T-helper 2 cell treated with Interferon-gamma antibody and Interleukin-4, amounts not matched to agents 100 ng/mL and 5 ng/mL, for 36 hours (primary cell): ENCODE results near the gene OBSL1. TPM values are rescaled to one million over a fixed set of nuclear protein-coding genes. Genes with fewer than 3 reads are reported as not detected.

Experiments
- intact Hi-C: fragments of 100-400 bp; cut with micrococcal nuclease; formaldehyde crosslinking; loops from one replicate; pipeline ENCODE4 v1.15.1; 2023
- total RNA-seq: library from RNA; stranded (reverse); gene quantifications from 2 replicates; pipeline ENCODE4 v1.2.3, GENCODE V29; 2022

OBSL1 gene
- total RNA-seq, 1 donor from 2014 or later: not detected

GRCh38 chr2:219567791-219568361, 3.5 kb downstream of the OBSL1 start:
- intact Hi-C loops: no loop called here

GRCh38 chr2:219567131-219567530, 4.2 kb downstream of the OBSL1 start:
- intact Hi-C loops: no loop called here

GRCh38 chr2:219566640-219567039, 4.7 kb downstream of the OBSL1 start:
- intact Hi-C loops: no loop called here

GRCh38 chr2:219565130-219566080, 5.9 kb downstream of the OBSL1 start:
- intact Hi-C loops: no loop called here

GRCh38 chr2:219563271-219563928, 7.9 kb downstream of the OBSL1 start:
- intact Hi-C loops: no loop called here

GRCh38 chr2:219562049-219563020, 9.0 kb downstream of the OBSL1 start:
- intact Hi-C loops: no loop called here

GRCh38 chr2:219561179-219562048, 9.9 kb downstream of the OBSL1 start:
- intact Hi-C loops: no loop called here

- intact Hi-C loops: no loop called here
These were observed 10.5 kb downstream of the OBSL1 start for GRCh38 chr2:219560893-219561178.

GRCh38 chr2:219560037-219560892, 11.1 kb downstream of the OBSL1 start:
- intact Hi-C loops: no loop called here

GRCh38 chr2:219559156-219559915, 12.0 kb downstream of the OBSL1 start:
- intact Hi-C loops: no loop called here

- intact Hi-C loops: no loop called here
These were observed 13.3 kb downstream of the OBSL1 start for GRCh38 chr2:219557791-219558785.

- intact Hi-C loops: no loop called here
These were observed 14.0 kb downstream of the OBSL1 start for GRCh38 chr2:219557320-219557719.

GRCh38 chr2:219556413-219556812, 14.9 kb downstream of the OBSL1 start:
- intact Hi-C loops: no loop called here

- intact Hi-C loops: no loop called here
These were observed 15.4 kb downstream of the OBSL1 start for GRCh38 chr2:219555956-219556355.

- intact Hi-C loops: no loop called here
These were observed 17.0 kb downstream of the OBSL1 start for GRCh38 chr2:219554350-219554749.

- intact Hi-C loops: no loop called here
These were observed 17.8 kb downstream of the OBSL1 start for GRCh38 chr2:219553463-219553963.

- intact Hi-C loops: no loop called here
These were observed 18.2 kb downstream of the OBSL1 start for GRCh38 chr2:219553168-219553417.
